Bronchial smooth muscle cell (primary cell): Measurements from ENCODE around the gene NDUFB11. TPM values are rescaled to one million over a fixed set of nuclear protein-coding genes. Genes with fewer than 3 reads are reported as not detected.

Experiments
- total RNA-seq: library from RNA; depleted of rRNA; stranded (reverse); fragments of >200 nt; gene quantifications from 2 replicates; pipeline ENCODE4 v1.2.1, GENCODE V29; 2014

Gene NDUFB11
- 43.3 and 73.1 TPM in 2 replicates for total RNA-seq

GRCh38 chrX:47144626-47145394 lies at the start of gene NDUFB11, which contains the start of gene RBM10:
Gene NDUFB11, minus strand, starts transcription at chrX:47144702. Its CDS starts 23 bp downstream, at chrX:47144679.
Gene RBM10, plus strand, starts transcription at chrX:47145221. Its CDS starts 2,261 bp downstream, at chrX:47147482.

GRCh38 chrX:47193475-47194193 lies 49.1 kb upstream of the NDUFB11 start, which contains the start of gene UBA1:
Gene UBA1, plus strand, starts transcription at chrX:47193829. Its CDS starts 4,974 bp downstream, at chrX:47198803.

Other genes with a start within 250 kb of the NDUFB11 start
- 2.8 and 3.9 TPM in 2 replicates for gene JADE3, start 232.3 kb downstream of the NDUFB11 start, total RNA-seq
- 0.26 and 2.4 TPM in 2 replicates for gene RGN, start 66.3 kb downstream of the NDUFB11 start, total RNA-seq
- gene RBM10, start 519 bp upstream of the NDUFB11 start, total RNA-seq = 38.6 and 48.2 TPM in 2 replicates
- gene UBA1, start 49.1 kb upstream of the NDUFB11 start, total RNA-seq = 94.7 and 115 TPM in 2 replicates
- gene CDK16, start 74.0 kb upstream of the NDUFB11 start, total RNA-seq = 36.6 TPM in 2 replicates
- gene USP11, start 88.3 kb upstream of the NDUFB11 start, total RNA-seq = 50.3 and 70.0 TPM in 2 replicates
- gene ZNF157, start 225.9 kb upstream of the NDUFB11 start, total RNA-seq = 0.32 and 0.43 TPM in 2 replicates